ENCODE measurements around the gene MYL9.

DNA sequence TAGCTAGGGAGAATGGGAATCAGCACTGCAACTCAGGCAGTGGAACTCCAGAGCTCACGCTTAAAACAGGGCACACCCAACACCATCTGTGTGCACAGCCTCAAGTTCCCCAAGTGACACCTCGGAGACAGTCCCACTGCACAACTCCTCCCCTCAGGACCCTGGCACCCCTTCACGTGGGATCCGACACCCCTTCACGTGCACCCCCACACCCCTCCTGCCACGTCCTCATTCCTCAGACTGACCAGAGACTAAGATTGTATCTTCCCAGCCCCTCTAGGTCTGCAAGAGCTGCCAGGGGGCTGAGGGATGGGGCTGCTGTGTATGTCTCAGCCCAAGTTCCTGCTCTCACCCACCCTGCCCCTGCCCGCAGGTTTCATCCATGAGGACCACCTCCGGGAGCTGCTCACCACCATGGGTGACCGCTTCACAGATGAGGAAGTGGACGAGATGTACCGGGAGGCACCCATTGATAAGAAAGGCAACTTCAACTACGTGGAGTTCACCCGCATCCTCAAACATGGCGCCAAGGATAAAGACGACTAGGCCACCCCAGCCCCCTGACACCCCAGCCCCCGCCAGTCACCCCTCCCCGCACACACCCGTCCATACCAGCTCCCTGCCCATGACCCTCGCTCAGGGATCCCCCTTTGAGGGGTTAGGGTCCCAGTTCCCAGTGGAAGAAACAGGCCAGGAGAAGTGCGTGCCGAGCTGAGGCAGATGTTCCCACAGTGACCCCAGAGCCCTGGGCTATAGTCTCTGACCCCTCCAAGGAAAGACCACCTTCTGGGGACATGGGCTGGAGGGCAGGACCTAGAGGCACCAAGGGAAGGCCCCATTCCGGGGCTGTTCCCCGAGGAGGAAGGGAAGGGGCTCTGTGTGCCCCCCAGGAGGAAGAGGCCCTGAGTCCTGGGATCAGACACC lies 7.6 kb downstream of the MYL9 start:
- TF ChIP-seq, protein P1, sequence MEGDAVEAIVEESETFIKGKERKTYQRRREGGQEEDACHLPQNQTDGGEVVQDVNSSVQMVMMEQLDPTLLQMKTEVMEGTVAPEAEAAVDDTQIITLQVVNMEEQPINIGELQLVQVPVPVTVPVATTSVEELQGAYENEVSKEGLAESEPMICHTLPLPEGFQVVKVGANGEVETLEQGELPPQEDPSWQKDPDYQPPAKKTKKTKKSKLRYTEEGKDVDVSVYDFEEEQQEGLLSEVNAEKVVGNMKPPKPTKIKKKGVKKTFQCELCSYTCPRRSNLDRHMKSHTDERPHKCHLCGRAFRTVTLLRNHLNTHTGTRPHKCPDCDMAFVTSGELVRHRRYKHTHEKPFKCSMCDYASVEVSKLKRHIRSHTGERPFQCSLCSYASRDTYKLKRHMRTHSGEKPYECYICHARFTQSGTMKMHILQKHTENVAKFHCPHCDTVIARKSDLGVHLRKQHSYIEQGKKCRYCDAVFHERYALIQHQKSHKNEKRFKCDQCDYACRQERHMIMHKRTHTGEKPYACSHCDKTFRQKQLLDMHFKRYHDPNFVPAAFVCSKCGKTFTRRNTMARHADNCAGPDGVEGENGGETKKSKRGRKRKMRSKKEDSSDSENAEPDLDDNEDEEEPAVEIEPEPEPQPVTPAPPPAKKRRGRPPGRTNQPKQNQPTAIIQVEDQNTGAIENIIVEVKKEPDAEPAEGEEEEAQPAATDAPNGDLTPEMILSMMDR (IDR thresholded peaks at IDR 0.05; ENCODE audit: low read depth, low read length, missing input control) = no peak
- TF ChIP-seq YY1 (IDR thresholded peaks at IDR 0.05) = no peak
- TF ChIP-seq TAF1 (conservative IDR thresholded peaks at IDR 0.05) = no peak
- no peak for TF ChIP-seq RXRA (IDR thresholded peaks at IDR 0.05)
- no peak for TF ChIP-seq SP1 (IDR thresholded peaks at IDR 0.05)
- no peak for TF ChIP-seq JUND (IDR thresholded peaks at IDR 0.05)
- TF ChIP-seq, protein P2, sequence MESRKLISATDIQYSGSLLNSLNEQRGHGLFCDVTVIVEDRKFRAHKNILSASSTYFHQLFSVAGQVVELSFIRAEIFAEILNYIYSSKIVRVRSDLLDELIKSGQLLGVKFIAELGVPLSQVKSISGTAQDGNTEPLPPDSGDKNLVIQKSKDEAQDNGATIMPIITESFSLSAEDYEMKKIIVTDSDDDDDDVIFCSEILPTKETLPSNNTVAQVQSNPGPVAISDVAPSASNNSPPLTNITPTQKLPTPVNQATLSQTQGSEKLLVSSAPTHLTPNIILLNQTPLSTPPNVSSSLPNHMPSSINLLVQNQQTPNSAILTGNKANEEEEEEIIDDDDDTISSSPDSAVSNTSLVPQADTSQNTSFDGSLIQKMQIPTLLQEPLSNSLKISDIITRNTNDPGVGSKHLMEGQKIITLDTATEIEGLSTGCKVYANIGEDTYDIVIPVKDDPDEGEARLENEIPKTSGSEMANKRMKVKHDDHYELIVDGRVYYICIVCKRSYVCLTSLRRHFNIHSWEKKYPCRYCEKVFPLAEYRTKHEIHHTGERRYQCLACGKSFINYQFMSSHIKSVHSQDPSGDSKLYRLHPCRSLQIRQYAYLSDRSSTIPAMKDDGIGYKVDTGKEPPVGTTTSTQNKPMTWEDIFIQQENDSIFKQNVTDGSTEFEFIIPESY (IDR thresholded peaks at IDR 0.05) = no peak
- TF ChIP-seq GABPA (IDR thresholded peaks at IDR 0.05 in 1 of 2, conservative IDR thresholded peaks at IDR 0.05 in 1 of 2) = no peak
- TF ChIP-seq, protein P3, sequence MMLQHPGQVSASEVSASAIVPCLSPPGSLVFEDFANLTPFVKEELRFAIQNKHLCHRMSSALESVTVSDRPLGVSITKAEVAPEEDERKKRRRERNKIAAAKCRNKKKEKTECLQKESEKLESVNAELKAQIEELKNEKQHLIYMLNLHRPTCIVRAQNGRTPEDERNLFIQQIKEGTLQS (IDR thresholded peaks at IDR 0.05) = no peak
- TF ChIP-seq, protein P4, sequence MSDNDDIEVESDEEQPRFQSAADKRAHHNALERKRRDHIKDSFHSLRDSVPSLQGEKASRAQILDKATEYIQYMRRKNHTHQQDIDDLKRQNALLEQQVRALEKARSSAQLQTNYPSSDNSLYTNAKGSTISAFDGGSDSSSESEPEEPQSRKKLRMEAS (IDR thresholded peaks at IDR 0.05) = no peak
- no peak for TF ChIP-seq FOXA1 (IDR thresholded peaks at IDR 0.05)
- TF ChIP-seq, protein P5, sequence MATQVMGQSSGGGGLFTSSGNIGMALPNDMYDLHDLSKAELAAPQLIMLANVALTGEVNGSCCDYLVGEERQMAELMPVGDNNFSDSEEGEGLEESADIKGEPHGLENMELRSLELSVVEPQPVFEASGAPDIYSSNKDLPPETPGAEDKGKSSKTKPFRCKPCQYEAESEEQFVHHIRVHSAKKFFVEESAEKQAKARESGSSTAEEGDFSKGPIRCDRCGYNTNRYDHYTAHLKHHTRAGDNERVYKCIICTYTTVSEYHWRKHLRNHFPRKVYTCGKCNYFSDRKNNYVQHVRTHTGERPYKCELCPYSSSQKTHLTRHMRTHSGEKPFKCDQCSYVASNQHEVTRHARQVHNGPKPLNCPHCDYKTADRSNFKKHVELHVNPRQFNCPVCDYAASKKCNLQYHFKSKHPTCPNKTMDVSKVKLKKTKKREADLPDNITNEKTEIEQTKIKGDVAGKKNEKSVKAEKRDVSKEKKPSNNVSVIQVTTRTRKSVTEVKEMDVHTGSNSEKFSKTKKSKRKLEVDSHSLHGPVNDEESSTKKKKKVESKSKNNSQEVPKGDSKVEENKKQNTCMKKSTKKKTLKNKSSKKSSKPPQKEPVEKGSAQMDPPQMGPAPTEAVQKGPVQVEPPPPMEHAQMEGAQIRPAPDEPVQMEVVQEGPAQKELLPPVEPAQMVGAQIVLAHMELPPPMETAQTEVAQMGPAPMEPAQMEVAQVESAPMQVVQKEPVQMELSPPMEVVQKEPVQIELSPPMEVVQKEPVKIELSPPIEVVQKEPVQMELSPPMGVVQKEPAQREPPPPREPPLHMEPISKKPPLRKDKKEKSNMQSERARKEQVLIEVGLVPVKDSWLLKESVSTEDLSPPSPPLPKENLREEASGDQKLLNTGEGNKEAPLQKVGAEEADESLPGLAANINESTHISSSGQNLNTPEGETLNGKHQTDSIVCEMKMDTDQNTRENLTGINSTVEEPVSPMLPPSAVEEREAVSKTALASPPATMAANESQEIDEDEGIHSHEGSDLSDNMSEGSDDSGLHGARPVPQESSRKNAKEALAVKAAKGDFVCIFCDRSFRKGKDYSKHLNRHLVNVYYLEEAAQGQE (IDR thresholded peaks at IDR 0.05) = no peak
- TF ChIP-seq HNF4A (conservative IDR thresholded peaks at IDR 0.05) = no peak
- TF ChIP-seq RAD21 (IDR thresholded peaks at IDR 0.05) = no peak

Measured in liver (tissue), 3 donors.